Mesenteric fat pad (tissue), 1 donor: ENCODE results near the gene ZFP28. TPM values are rescaled to one million over a fixed set of nuclear protein-coding genes. Genes with fewer than 3 reads are reported as not detected.

Source experiments
- DNase-seq: peaks from one replicate; pipeline ENCODE4 v3.0.0-alpha.2; 2020; ENCODE audit warnings: low spot score
- total RNA-seq: library from RNA; stranded (reverse); fragmentation: NEBNext Ultra II Directional; extraction: Animal tissue kit (Norgen Biotek cat#: 25700); gene quantifications from one replicate; pipeline ENCODE4 v1.2.1, GENCODE V29; 2021
- donor health status: DM: yes; HTN: yes; CAD: no.

ZFP28 gene
- total RNA-seq, 1 donor from 2014 or later: 5.6 TPM

DNA sequence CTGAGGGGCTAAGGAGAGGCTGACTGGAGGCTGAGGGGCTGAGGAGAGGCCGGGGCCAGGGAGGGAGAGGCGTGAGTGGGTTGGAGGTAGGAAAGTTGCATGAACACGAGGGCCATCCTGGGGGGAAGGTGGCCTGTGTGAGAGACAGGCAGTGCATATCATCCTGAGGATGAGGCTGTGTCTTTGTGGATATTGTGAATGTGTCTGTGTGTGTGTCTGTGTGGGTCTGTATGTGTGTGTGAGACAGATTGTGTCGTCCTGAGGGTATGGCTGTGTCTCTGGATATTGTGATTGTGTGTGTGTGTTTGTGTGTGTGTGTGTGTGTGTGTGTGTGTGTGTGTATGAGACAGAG is 56.8 kb downstream of the ZFP28 start:
- DNase-seq: no peak

DNA sequence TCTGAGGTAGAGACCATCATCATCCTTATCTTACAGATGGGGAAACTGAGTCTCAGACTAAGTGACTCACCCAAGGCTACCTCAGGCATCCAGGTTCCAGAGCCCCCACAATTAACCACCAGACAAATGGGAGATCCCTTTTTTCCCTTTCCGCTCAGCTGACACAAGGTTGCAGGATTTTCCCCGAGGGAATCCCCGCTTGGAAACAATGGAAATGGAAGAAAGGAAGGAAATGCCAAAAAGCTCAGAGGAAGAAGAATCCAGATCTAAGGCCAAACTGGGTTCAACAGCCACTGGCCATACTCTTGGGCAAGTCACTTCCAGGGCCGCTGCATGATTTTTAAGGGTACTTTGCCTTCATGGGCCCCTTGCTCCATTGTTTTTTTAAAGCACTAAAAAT is 57.9 kb downstream of the ZFP28 start:
- no peak for DNase-seq

GRCh38 chr19:56597696-56598095 is 58.9 kb downstream of the ZFP28 start:
- DNase-seq: no peak

GRCh38 chr19:56601375-56601774 is 62.6 kb downstream of the ZFP28 start:
- no peak for DNase-seq

DNA sequence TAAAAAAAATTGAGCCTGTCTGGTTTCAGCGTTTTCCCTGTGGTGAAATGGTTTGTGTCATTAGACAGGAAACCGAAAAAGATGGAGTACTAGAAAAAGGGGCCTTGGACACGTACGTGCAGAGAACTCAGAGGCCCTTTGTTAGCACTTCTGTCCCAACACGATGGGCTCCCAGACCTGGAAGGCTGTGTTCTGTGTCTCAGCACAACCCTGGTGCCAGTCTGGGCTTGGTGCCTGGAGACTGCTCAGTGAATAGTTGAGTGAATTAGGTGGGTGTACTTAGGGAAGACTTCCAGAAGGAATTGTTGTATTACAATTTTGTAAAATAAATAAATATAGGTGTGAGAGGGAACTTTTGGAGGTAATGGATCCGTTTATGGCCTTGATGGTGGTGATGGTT is 65.1 kb downstream of the ZFP28 start:
- no peak for DNase-seq

Other genes starting within 250 kb of the ZFP28 start
- 12.9 TPM for gene ZSCAN5A, start 224.1 kb upstream of the ZFP28 start, total RNA-seq
- gene ZNF582, start 145.4 kb upstream of the ZFP28 start, total RNA-seq: 3.1 TPM
- 4.6 TPM for gene ZNF583, start 134.6 kb upstream of the ZFP28 start, total RNA-seq
- gene ZNF667, start 61.6 kb upstream of the ZFP28 start, total RNA-seq: 3.4 TPM
- gene ZNF471, start 31.1 kb upstream of the ZFP28 start, total RNA-seq: 6.2 TPM
- gene ZNF470, start 28.5 kb downstream of the ZFP28 start, total RNA-seq: 2.4 TPM
- gene ZNF71, start 56.4 kb downstream of the ZFP28 start, total RNA-seq: 7.0 TPM
- 0.51 TPM for gene SMIM17, start 104.2 kb downstream of the ZFP28 start, total RNA-seq
- 2.2 TPM for gene ZNF835, start 132.8 kb downstream of the ZFP28 start, total RNA-seq